Measurements from ENCODE around the gene PCNX2.

DNA sequence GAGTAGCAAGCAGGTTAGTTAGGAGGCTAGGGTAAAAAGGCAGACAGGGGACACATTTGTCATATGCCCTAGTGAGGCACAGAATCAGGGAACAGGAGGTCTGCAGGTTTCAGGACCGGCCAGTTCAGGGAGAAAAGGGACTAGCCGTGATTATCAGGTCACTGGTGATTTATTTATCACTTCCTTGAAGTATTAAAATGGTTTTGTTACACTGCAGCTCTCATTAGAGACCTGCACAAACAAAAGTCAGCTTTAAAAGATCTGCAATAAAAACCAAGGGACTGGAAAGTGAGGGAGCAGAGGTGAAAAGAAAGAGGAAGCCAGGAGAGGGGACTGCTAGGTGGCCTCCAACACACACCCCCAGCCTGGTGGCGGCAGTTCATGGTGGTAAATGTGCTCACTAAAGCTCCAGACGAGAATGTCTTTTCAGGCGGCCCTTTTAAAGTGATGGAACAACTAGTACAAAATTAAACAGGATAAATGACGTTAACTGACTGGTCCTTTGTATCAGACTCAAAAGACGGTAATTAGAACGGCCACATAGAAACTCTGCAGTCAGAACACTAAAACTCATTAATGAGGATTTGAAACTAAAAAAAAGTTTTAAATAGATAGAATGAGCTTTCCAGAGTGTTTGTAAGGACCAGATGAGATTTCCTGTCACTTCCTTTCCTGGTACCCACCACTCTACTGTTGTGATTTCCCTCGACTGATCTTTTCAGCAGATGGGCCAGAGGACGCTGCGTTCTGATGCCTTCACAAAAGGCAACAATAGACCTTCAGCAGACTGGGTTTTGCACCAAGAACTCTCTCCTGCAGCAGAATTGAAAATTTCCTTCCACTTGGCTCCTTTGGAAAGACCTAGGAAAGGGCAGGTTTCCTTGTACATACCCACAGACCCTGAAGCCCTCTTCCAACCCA is 208.3 kb downstream of the PCNX2 start:
- TF ChIP-seq, protein P1, sequence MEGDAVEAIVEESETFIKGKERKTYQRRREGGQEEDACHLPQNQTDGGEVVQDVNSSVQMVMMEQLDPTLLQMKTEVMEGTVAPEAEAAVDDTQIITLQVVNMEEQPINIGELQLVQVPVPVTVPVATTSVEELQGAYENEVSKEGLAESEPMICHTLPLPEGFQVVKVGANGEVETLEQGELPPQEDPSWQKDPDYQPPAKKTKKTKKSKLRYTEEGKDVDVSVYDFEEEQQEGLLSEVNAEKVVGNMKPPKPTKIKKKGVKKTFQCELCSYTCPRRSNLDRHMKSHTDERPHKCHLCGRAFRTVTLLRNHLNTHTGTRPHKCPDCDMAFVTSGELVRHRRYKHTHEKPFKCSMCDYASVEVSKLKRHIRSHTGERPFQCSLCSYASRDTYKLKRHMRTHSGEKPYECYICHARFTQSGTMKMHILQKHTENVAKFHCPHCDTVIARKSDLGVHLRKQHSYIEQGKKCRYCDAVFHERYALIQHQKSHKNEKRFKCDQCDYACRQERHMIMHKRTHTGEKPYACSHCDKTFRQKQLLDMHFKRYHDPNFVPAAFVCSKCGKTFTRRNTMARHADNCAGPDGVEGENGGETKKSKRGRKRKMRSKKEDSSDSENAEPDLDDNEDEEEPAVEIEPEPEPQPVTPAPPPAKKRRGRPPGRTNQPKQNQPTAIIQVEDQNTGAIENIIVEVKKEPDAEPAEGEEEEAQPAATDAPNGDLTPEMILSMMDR (conservative IDR thresholded peaks at IDR 0.05; ENCODE audit: low read depth, low read length): no peak
- no peak for TF ChIP-seq EZH2 (IDR thresholded peaks at IDR 0.05; ENCODE audit: borderline replicate concordance, low read depth, low read length, poor library complexity, severe bottlenecking)
